HepG2 (cell line): ENCODE data around the gene DYNC2H1. TPM values are rescaled to one million over a fixed set of nuclear protein-coding genes. Genes with fewer than 3 reads are reported as not detected.

Experiments used
- DZIP1 ChIP-seq: sonication (generic); formaldehyde crosslinking; IDR thresholded peaks from 2 replicates; pipeline ENCODE4 v1.5.0; 2020; ENCODE audit warnings: mild to moderate bottlenecking, missing genetic modification reagents
- ZBTB40 ChIP-seq, 2 experiments: fragments of 450-650 bp in 1 of 2; sonication (generic) in 1 of 2; formaldehyde crosslinking in 1 of 2; IDR thresholded peaks; 2 replicates each; pipeline versions ENCODE4 v1.6.1 to v1.8.0; 2016 to 2022; ENCODE audit warnings: antibody characterized with exemption in 1 of 2, mild to moderate bottlenecking in 1 of 2, missing genetic modification reagents in 1 of 2
- ZFP41 ChIP-seq: sonication (generic); formaldehyde crosslinking; IDR thresholded peaks from 2 replicates; pipeline ENCODE4 v1.4.0; 2020; ENCODE audit warnings: mild to moderate bottlenecking, missing genetic modification reagents, borderline replicate concordance
- polyA plus RNA-seq, 8 experiments: library from polyadenylated mRNA; depleted of rRNA in 3 of 8; stranded (reverse) in 7 of 8; unstranded in 1 of 8; fragments of >200 nt; fragmentation: Illumina TruSeq in 4 of 8; extraction: Trizol in 4 of 8; gene quantifications; 2 replicates each; pipeline versions ENCODE4 v1.2.1 to v1.2.3, GENCODE V29; 2011 to 2016; ENCODE audit warnings: low read depth in 4 of 8, missing spikeins in 1 of 8, mixed read lengths in 1 of 8; ENCODE audit not compliant: insufficient read depth in 1 of 8
- total RNA-seq, 5 experiments: library from RNA; depleted of rRNA; stranded (reverse); fragments of >200 nt; fragmentation: Illumina TruSeq; extraction: Trizol; gene quantifications; 2 replicates each; pipeline ENCODE4 v1.2.3, GENCODE V29; 2016; ENCODE audit warnings: low read depth in 1 of 5

DYNC2H1 gene
- total and polyA plus RNA-seq, 2 of the 13 experiments (the other 11 are each of a cell fraction or from before 2014, with no cell fraction given), result 0.49 to 0.66 TPM

- TF ChIP-seq DZIP1 (CRISPR knock-in tag) (no peak), ZFP41 (CRISPR knock-in tag) (no peak), ZBTB40 (IDR thresholded peaks at IDR 0.05) (no peak), ZBTB40 (CRISPR knock-in tag; IDR thresholded peaks at IDR 0.05) (no peak)
These were observed 1.2 kb downstream of the DYNC2H1 start (continued) for GRCh38 chr11:103110391-103110790.
